LNCAP (cell line): Measurements from ENCODE around the gene BTBD1.

Source experiments
- TF ChIP-seq, protein P1 (sequence below): fragments of 450-650 bp; IDR thresholded peaks from 2 replicates; pipeline ENCODE4 v1.5.1; 2017; ENCODE audit warnings: mild to moderate bottlenecking

BTBD1 gene

DNA sequence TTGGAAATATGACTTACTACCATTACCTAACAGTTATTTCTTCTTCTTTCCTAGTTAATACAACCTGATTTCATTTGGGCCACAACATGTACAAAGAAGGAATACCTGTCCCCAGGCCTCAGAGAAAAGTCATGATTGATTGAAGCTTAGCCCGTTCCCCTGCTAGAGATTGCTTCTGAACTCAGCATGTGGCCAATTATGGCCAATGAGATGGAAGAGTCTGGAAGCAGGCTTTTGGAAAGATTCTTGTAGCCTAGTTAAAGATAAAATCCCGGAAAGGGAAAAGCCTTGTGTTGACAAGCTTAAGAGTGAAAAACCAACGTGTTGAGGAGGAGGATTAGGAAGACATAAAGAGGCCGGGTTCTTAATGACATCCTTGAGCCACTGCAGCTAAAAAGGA lies 23.4 kb upstream of the BTBD1 start:
- TF ChIP-seq, protein P1, sequence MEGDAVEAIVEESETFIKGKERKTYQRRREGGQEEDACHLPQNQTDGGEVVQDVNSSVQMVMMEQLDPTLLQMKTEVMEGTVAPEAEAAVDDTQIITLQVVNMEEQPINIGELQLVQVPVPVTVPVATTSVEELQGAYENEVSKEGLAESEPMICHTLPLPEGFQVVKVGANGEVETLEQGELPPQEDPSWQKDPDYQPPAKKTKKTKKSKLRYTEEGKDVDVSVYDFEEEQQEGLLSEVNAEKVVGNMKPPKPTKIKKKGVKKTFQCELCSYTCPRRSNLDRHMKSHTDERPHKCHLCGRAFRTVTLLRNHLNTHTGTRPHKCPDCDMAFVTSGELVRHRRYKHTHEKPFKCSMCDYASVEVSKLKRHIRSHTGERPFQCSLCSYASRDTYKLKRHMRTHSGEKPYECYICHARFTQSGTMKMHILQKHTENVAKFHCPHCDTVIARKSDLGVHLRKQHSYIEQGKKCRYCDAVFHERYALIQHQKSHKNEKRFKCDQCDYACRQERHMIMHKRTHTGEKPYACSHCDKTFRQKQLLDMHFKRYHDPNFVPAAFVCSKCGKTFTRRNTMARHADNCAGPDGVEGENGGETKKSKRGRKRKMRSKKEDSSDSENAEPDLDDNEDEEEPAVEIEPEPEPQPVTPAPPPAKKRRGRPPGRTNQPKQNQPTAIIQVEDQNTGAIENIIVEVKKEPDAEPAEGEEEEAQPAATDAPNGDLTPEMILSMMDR: no peak

DNA sequence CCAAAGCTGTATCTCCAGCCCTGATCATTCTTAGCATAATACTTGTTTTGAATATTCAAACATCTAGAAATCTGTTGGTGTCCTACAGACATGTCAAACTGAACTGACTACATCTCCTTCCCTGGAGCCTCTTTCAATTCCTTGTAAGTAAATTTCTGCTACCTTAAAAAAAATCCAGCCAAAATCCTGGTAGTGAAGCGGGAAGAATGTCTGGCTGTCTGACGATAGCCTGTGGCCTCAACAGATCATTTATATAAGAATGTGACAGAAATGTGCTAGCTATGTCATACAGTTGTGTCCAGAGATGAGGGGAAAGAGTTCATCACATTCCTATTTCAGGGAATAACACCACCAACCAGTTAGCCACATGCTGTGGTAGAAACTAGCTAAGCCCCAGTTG lies 21.8 kb upstream of the BTBD1 start:
- TF ChIP-seq, protein P1: no peak

DNA sequence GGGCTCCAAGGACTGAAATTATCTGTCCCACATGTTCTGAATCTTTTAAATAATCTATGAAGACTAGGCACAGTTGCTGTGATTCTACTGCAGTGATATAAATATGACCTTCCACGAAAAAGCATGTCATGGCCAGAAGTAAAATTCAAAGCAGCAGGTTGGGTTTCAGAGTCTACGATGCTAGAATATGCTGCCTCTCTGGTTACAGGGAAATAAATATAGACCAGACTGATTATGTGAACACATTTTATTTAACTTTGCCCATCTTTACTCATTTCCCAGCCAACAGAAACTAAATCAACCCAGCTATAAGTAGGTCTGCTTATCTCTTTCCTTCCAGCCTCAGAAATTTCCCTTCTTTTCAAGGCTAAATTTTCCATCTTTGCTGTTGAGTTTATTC lies 20.5 kb upstream of the BTBD1 start:
- TF ChIP-seq, protein P1: no peak

GRCh38 chr15:83082730-83083386 lies 15.8 kb upstream of the BTBD1 start:
- TF ChIP-seq, protein P1: no peak

- TF ChIP-seq, protein P1: no peak
These were observed 14.4 kb upstream of the BTBD1 start for GRCh38 chr15:83081256-83082014.

DNA sequence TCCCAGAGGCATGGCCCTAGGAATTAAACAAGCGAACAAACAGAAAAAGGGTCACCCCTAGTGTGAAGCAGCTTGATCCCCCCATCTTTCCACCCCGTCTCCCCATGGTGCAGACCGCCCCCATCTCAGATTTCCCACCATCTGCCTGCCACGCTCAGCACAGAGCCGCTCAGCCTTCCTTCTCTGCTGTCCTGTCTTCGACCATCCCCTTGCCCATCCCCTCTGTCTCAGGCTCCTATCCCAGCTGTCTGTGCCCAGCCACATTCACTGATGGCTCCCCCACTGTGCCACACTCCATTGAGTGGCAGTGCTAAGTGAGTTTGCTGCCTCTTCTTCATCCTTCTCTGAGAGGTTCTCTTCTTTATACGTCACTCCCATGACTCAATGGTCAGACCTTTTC lies 11.7 kb upstream of the BTBD1 start:
- TF ChIP-seq, protein P1: no peak

DNA sequence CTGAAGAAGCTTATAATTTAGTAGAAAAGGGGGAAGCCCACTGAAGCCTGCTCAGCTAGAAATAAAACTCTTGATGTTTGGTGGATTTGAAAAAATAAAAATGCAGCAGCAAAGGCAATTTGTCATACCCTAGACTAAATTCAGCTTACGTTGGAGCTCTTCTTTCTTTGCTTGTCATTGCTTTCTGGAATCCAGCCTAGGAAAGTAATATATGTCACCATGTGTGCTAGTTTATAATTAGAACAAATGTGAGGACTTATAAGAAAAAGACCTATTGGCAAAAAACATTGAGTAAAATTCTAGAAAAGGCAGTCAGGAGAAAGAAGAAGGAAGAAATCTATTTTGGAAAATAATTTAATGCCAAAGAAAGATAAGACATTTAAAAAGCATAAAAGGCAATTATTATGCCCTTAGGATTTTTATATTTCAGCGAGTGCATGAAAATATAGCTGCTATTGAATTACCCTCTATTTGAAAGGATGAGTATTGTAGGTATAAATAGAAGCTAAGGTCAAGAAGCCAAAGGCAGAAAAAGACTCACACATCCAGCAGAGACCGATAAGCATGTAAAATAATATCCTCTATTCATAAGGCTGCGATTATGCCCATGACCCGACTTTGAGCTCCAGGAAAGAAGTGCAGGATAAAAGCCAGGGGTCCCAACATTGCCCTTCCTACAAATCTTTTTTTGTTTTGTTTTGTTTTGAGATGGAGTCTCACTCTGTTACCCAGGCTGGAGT lies 10.6 kb upstream of the BTBD1 start:
- TF ChIP-seq, protein P1: no peak
